Coronary artery (tissue), 2 donors: ENCODE data around the gene HGD.
"Not testable (repeated sequence)": the region's sequence is repeated elsewhere in the genome, so short reads cannot be mapped to it uniquely, and the experiment has no call there.

Experiments
- DNase-seq: peaks from one replicate; pipeline ENCODE4 v3.0.0-alpha.2; 2017; ENCODE audit warnings: low spot score
- H3K27ac ChIP-seq, 2 donors: fragments of 200-600 bp; sonication (generic); one replicate each; pipeline ENCODE4 v1.5.1; 2016 to 2019
- H3K4me3 ChIP-seq: fragments of 200-600 bp; sonication (generic); 2 replicates; pipeline ENCODE4 v1.5.1; 2016; ENCODE audit warnings: mild to moderate bottlenecking, moderate library complexity
- CTCF ChIP-seq: fragments of 200-600 bp; sonication (generic); IDR thresholded peaks from one replicate; pipeline ENCODE4 v1.5.1; 2019; ENCODE audit warnings: antibody characterized with exemption

HGD gene

GRCh38 chr3:120636795-120637401 is 45.1 kb downstream of the HGD start:
- Histone ChIP-seq H3K27ac (no peak overlapping the region), H3K4me3 (no peak overlapping the region)
- DNase-seq = no peak
- no peak for TF ChIP-seq CTCF

GRCh38 chr3:120634539-120634938 is 47.5 kb downstream of the HGD start:
- TF ChIP-seq CTCF = no peak
- Histone ChIP-seq H3K27ac (no peak overlapping the region), H3K4me3 (no peak overlapping the region)
- DNase-seq = no peak

GRCh38 chr3:120625159-120625586 is 56.9 kb downstream of the HGD start:
- Histone ChIP-seq H3K4me3 (no peak overlapping the region), H3K27ac (no peak overlapping the region)
- no peak for TF ChIP-seq CTCF
- no peak for DNase-seq

GRCh38 chr3:120623727-120624093 is 58.3 kb downstream of the HGD start:
- no peak overlapping the region for H3K4me3 ChIP-seq
- no peak for DNase-seq
- no peak overlapping the region for H3K27ac ChIP-seq
- TF ChIP-seq CTCF = no peak

GRCh38 chr3:120622870-120623726 is 58.9 kb downstream of the HGD start:
- Histone ChIP-seq H3K4me3 (no peak overlapping the region), H3K27ac (no peak overlapping the region)
- TF ChIP-seq CTCF = no peak
- no peak for DNase-seq

GRCh38 chr3:120622457-120622856 is 59.6 kb downstream of the HGD start:
- TF ChIP-seq CTCF = no peak
- no peak for DNase-seq
- no peak overlapping the region for H3K4me3 ChIP-seq
- no peak overlapping the region for H3K27ac ChIP-seq

- H3K4me3 ChIP-seq, H3K27ac ChIP-seq, DNase-seq: not testable (repeated sequence)
Observed at GRCh38 chr3:120616745-120617144, 65.3 kb downstream of the HGD start.
